SK-N-SH (cell line): ENCODE measurements around the gene SLN. TPM values are rescaled to one million over a fixed set of nuclear protein-coding genes. Genes with fewer than 3 reads are reported as not detected.

Experiments used
- CTCF ChIA-PET: fragments of 300-600, 350-600 bp; formaldehyde crosslinking; extraction: SDS; loops from one replicate; lab custom pipeline; 2021; lab: Yijun Ruan, JAX
- POLR2A ChIA-PET: fragments of 350-600 bp; sonication (Branson Sonifier 250); formaldehyde crosslinking; extraction: SDS; loops from one replicate; lab custom pipeline; 2020; ENCODE audit warnings: antibody characterized with exemption, inconsistent platforms; lab: Yijun Ruan, JAX
- DNase-seq: peaks from one replicate; pipeline ENCODE4 v3.0.0; 2012
- H2AFZ ChIP-seq: fragments of 200-600 bp; sonication (generic); 2 replicates; pipeline ENCODE4 v1.8.1; 2016; ENCODE audit warnings: antibody characterized with exemption, mild to moderate bottlenecking, low read depth
- H3F3A ChIP-seq: fragments of 200-600 bp; sonication (generic); replicated peaks from 2 replicates; pipeline ENCODE3; 2016; ENCODE audit warnings: antibody characterized with exemption, mild to moderate bottlenecking; ENCODE audit not compliant: insufficient read depth
- H3K27ac ChIP-seq, 2 experiments: fragments of 200-500 bp in 1 of 2; fragments of 200-600 bp in 1 of 2; sonication (Bioruptor generic) in 1 of 2; sonication (generic), shearing (Covaris generic) in 1 of 2; 2 replicates each; pipeline versions ENCODE4 v1.5.1 to v1.6.1; 2014 to 2016; ENCODE audit warnings: low read depth in 2 of 2, inconsistent platforms in 1 of 2, low read length in 1 of 2, mild to moderate bottlenecking in 1 of 2, mixed read lengths in 1 of 2
- H3K27me3 ChIP-seq: fragments of 200-600 bp; sonication (generic), shearing (Covaris generic); 2 replicates; pipeline ENCODE4 v1.6.1; 2016; ENCODE audit warnings: mixed run types; ENCODE audit not compliant: insufficient read depth
- H3K36me3 ChIP-seq, 2 experiments: fragments of 200-500 bp in 1 of 2; fragments of 200-600 bp in 1 of 2; sonication (Bioruptor generic) in 1 of 2; sonication (generic) in 1 of 2; replicated peaks in 1 of 2; 2 replicates each; pipeline versions ENCODE3 to v1.5.1; 2014 to 2016; ENCODE audit warnings: low read length in 1 of 2, mild to moderate bottlenecking in 1 of 2; ENCODE audit not compliant: insufficient read depth in 2 of 2, control insufficient read depth in 1 of 2
- H3K4me1 ChIP-seq, 2 experiments: fragments of 200-500 bp in 1 of 2; fragments of 200-600 bp in 1 of 2; sonication (Bioruptor generic) in 1 of 2; sonication (generic), shearing (Covaris generic) in 1 of 2; 2 replicates each; pipeline versions ENCODE4 v1.5.1 to v1.6.1; 2014 to 2016; ENCODE audit warnings: low read depth in 1 of 2, low read length in 1 of 2, mixed run types in 1 of 2; ENCODE audit not compliant: insufficient read depth in 2 of 2, control insufficient read depth in 1 of 2
- H3K4me2 ChIP-seq: fragments of 200-600 bp; sonication (generic), shearing (Covaris generic); 2 replicates; pipeline ENCODE4 v1.6.1; 2017; ENCODE audit warnings: mixed run types
- H3K4me3 ChIP-seq, 2 experiments: fragments of 200-500 bp in 1 of 2; fragments of 200-600 bp in 1 of 2; sonication (Bioruptor generic) in 1 of 2; sonication (generic), shearing (Covaris generic) in 1 of 2; 2 replicates each; pipeline versions ENCODE4 v1.5.1 to v1.8.1; 2014 to 2016; ENCODE audit warnings: low read depth in 2 of 2, inconsistent platforms in 1 of 2, low read length in 1 of 2, mild to moderate bottlenecking in 1 of 2, mixed read lengths in 1 of 2, moderate library complexity in 1 of 2
- H3K79me2 ChIP-seq: fragments of 200-600 bp; sonication (generic); 2 replicates; pipeline ENCODE4 v1.8.1; 2017; ENCODE audit warnings: mild to moderate bottlenecking; ENCODE audit not compliant: insufficient read depth
- H3K9ac ChIP-seq: fragments of 200-600 bp; sonication (generic); 2 replicates; pipeline ENCODE4 v1.6.1; 2017; ENCODE audit warnings: mixed run types
- H3K9me2 ChIP-seq: fragments of 200-600 bp; sonication (generic); 2 replicates; pipeline ENCODE4 v1.6.1; 2017; ENCODE audit warnings: mixed run types
- H3K9me3 ChIP-seq: fragments of 200-600 bp; sonication (generic); 2 replicates; pipeline ENCODE4 v1.6.1; 2017; ENCODE audit warnings: mixed run types, mild to moderate bottlenecking, moderate library complexity
- H4K20me1 ChIP-seq: fragments of 200-600 bp; sonication (generic); 2 replicates; pipeline ENCODE4 v1.6.1; 2017; ENCODE audit warnings: mild to moderate bottlenecking, mixed run types; ENCODE audit not compliant: insufficient read depth
- CHD2 ChIP-seq: fragments of 150-350 bp; IDR thresholded peaks from 2 replicates; pipeline ENCODE4 v1.6.1; 2018; ENCODE audit warnings: low read length; ENCODE audit not compliant: partially characterized antibody
- EP300 ChIP-seq, 2 experiments: IDR thresholded peaks; 2 replicates each; pipeline versions ENCODE4 v1.4.0 to v1.6.1; 2012; ENCODE audit warnings: borderline replicate concordance in 1 of 2, low read depth in 1 of 2, low read length in 1 of 2
- FOSL2 ChIP-seq: IDR thresholded peaks from 2 replicates; pipeline ENCODE4 v1.4.0; 2012; ENCODE audit warnings: low read depth, mild to moderate bottlenecking, moderate library complexity, borderline replicate concordance
- FOXJ3 ChIP-seq: sonication (generic); formaldehyde crosslinking; IDR thresholded peaks from 2 replicates; pipeline ENCODE4 v1.5.1; 2020; ENCODE audit warnings: mild to moderate bottlenecking, missing genetic modification reagents
- GATA2 ChIP-seq: sonication (generic); formaldehyde crosslinking; IDR thresholded peaks from 2 replicates; pipeline ENCODE4 v1.5.0; 2020; ENCODE audit warnings: mild to moderate bottlenecking, missing genetic modification reagents
- IRF3 ChIP-seq: fragments of 150-350 bp; IDR thresholded peaks from 2 replicates; pipeline ENCODE4 v1.6.1; 2016; ENCODE audit warnings: mild to moderate bottlenecking, low read depth, low read length
- JUND ChIP-seq: IDR thresholded peaks from 2 replicates; pipeline ENCODE4 v1.4.0; 2012
- MAX ChIP-seq: IDR thresholded peaks from 2 replicates; pipeline ENCODE4 v1.4.0; 2012; ENCODE audit warnings: low read depth
- MXI1 ChIP-seq: IDR thresholded peaks from 2 replicates; pipeline ENCODE4 v1.6.1; 2012; ENCODE audit warnings: mild to moderate bottlenecking, low read depth, low read length, improper control_type of control experiment
- NFIC ChIP-seq: IDR thresholded peaks from 2 replicates; pipeline ENCODE4 v1.4.0; 2012; ENCODE audit warnings: borderline replicate concordance
- POLR2AphosphoS5 ChIP-seq: IDR thresholded peaks from 2 replicates; pipeline ENCODE4 v1.6.1; 2012; ENCODE audit warnings: low read depth, low read length
- TEAD4 ChIP-seq: IDR thresholded peaks from 2 replicates; pipeline ENCODE4 v1.4.0; 2012; ENCODE audit warnings: mild to moderate bottlenecking, borderline replicate concordance; ENCODE audit not compliant: insufficient read depth
- WGBS: methylation state at CpG from one replicate; pipeline ENCODE4 v1.1.6; 2017; ENCODE audit warnings: low lambda C conversion rate; 5-methylcytosine and 5-hydroxymethylcytosine counted together
- polyA plus RNA-seq, 3 experiments: library from polyadenylated mRNA; depleted of rRNA; stranded (reverse); fragments of >200 nt; gene quantifications; 2 replicates each; pipeline ENCODE4 v1.2.3, GENCODE V29; 2012

SLN gene
- polyA plus RNA-seq, 1 of the 3 experiments (the other 2 are of a cell fraction): not detected

GRCh38 chr11:107665018-107665417 lies 46.8 kb downstream of the SLN start:
- H3F3A ChIP-seq: no peaks in the 10 kb centered on the region
- no peaks in the 10 kb centered on the region for H4K20me1 ChIP-seq
- ChIA-PET POLR2A (no interaction called here), CTCF (interaction anchor here (1.0 to 1.3 kb wide), 2 partner anchors 11 to 27 kb away, joined by 3 read pairs; no protein-coding TSS in a partner anchor)
- no peaks in the 10 kb centered on the region for H3K9me3 ChIP-seq
- DNase-seq: no peak
- no peaks in the 10 kb centered on the region for H3K79me2 ChIP-seq
- H3K36me3 ChIP-seq: no peaks in the 10 kb centered on the region
- no peaks in the 10 kb centered on the region; a peak in 1 of 4 replicates for H3K4me1 ChIP-seq
- no peak overlapping the region for H3K9ac ChIP-seq
- H3K27ac ChIP-seq: no peak overlapping the region
- H3K9me2 ChIP-seq: no peaks in the 10 kb centered on the region
- peaks cover 33% of the 10 kb centered on the region; the same call in 1 of the 2 replicates for H3K27me3 ChIP-seq
- TF ChIP-seq FOSL2 (no peak), EP300 (IDR thresholded peaks at IDR 0.05; ENCODE audit: borderline replicate concordance in 1 of 2, low read depth in 1 of 2, low read length in 1 of 2) (no peak), FOXJ3 (CRISPR knock-in tag) (no peak), POLR2AphosphoS5 (no peak), MAX (no peak), JUND (no peak), IRF3 (no peak)
- no peak overlapping the region for H3K4me2 ChIP-seq
- no peak overlapping the region for H2AFZ ChIP-seq
- 8% methylated on average over 10 of the region's 10 CpGs for WGBS
- H3K4me3 ChIP-seq: no peak overlapping the region

GRCh38 chr11:107661656-107662055 lies 50.2 kb downstream of the SLN start:
- CTCF ChIA-PET: no interaction called here
- WGBS: 50% methylated on average over 1 of the region's 1 CpG
- TF ChIP-seq MAX (no peak), JUND (no peak), NFIC (no peak)

GRCh38 chr11:107660066-107660465 lies 51.8 kb downstream of the SLN start:
- no peaks in the 10 kb centered on the region; a peak in 1 of 4 replicates for H3K4me1 ChIP-seq
- H3K4me3 ChIP-seq: no peak overlapping the region
- no peak for DNase-seq
- no peaks in the 10 kb centered on the region for H3K9me2 ChIP-seq
- H3F3A ChIP-seq: no peaks in the 10 kb centered on the region
- H3K27ac ChIP-seq: no peak overlapping the region
- H3K36me3 ChIP-seq: no peaks in the 10 kb centered on the region
- no peak overlapping the region for H3K9ac ChIP-seq
- H3K27me3 ChIP-seq: peaks cover 24% of the 10 kb centered on the region; the same call in 1 of the 2 replicates
- ChIA-PET POLR2A (no interaction called here), CTCF (interaction anchor here (1.0 kb wide), 1 partner anchor 95 kb away, joined by 3 read pairs; no protein-coding TSS in a partner anchor)
- H3K9me3 ChIP-seq: no peaks in the 10 kb centered on the region
- no peak overlapping the region for H2AFZ ChIP-seq
- no peak for TF ChIP-seq GATA2 (CRISPR knock-in tag)
- no peak for TF ChIP-seq FOXJ3 (CRISPR knock-in tag)
- no peak for TF ChIP-seq CHD2
- TF ChIP-seq MXI1: no peak
- TF ChIP-seq TEAD4: no peak
- WGBS: 63% methylated on average over 3 of the region's 3 CpGs
- no peaks in the 10 kb centered on the region for H3K79me2 ChIP-seq
- no peak overlapping the region for H3K4me2 ChIP-seq
- no peaks in the 10 kb centered on the region for H4K20me1 ChIP-seq

More at GRCh38 chr11:107661656-107662055, 50.2 kb downstream of the SLN start:
- no peaks in the 10 kb centered on the region for H3K9me2 ChIP-seq
- H3K27ac ChIP-seq: no peak overlapping the region
- no peaks in the 10 kb centered on the region for H3K36me3 ChIP-seq
- no peak overlapping the region for H3K4me2 ChIP-seq
- no peak overlapping the region for H3K9ac ChIP-seq
- H3K4me1 ChIP-seq: no peaks in the 10 kb centered on the region; a peak in 1 of 4 replicates
- no peak for DNase-seq
- peaks cover 24% of the 10 kb centered on the region; the same call in 1 of the 2 replicates for H3K27me3 ChIP-seq
- H3K9me3 ChIP-seq: no peaks in the 10 kb centered on the region
- H3F3A ChIP-seq: no peaks in the 10 kb centered on the region
- H3K79me2 ChIP-seq: no peaks in the 10 kb centered on the region
- H3K4me3 ChIP-seq: no peak overlapping the region
- H4K20me1 ChIP-seq: no peaks in the 10 kb centered on the region
- POLR2A ChIA-PET: no interaction called here
- no peak overlapping the region for H2AFZ ChIP-seq
